ENCODE data around the gene CPLX1.

DNA sequence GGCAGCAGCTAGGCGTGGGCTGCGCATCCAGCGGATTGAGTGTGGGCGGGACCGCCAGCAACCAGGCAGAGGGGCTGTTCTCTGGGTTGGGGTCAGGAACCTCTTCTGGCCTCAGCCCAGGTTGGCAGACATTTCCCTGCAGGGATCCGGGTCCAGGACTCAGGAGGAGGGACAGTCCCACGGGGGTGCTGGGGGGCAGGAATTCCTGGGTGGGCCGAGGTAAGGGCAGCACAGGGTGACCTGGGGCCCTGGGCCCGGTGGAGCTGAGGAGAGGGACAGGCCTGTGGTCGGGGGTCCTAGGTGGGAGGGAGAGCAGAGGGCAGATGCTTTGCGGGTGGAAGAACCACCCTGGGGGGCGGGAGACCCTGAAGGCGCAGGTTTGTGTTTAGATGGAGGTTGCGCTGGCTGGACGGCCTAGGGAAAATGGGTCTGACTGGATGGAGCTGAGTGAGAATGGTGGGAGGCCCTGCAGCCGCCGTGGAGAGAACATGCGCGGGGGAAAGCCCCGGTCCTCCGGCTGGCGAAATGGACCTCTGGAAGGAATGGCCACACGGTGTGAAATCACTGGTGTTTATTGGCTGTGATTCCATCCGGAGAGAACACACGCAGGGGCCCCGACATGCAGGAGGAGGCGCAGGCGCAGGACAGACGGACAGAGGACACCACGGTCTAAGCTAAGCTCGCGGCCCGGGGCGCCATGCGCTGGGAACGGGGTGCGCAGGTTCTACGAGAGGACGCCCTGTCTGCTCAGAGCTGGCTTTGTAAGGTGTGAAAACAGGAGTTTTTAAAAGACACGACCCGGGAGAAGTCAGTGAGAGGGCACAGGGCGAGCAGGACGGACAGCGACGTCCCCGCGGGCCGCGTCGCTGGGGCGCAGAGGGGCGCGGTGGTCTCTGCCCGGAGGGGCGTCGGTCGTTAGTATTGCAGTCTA lies 41.3 kb downstream of the CPLX1 start:
- no peak for TF ChIP-seq POLR2A (IDR thresholded peaks at IDR 0.05)
- TF ChIP-seq CTCF (IDR thresholded peaks at IDR 0.05): no peak

All from adrenal gland (tissue), 5 donors.